NCI-H2107 treated with DMSO at 0.1 percent for 48 hours (cell line): Measurements from ENCODE around the gene SPIN4.
"Not testable (repeated sequence)": the region's sequence is repeated elsewhere in the genome, so short reads cannot be mapped to it uniquely, and the experiment has no call there.

ENCODE experiments used
- DNase-seq: peaks from one replicate; lab custom pipeline; 2025; ENCODE audit not compliant: unreplicated experiment; lab: John Stamatoyannopoulos, UW

The SPIN4 gene

GRCh38 chrX:63350941-63351616 is at the start of gene SPIN4:
TSS of gene SPIN4 (minus strand) at chrX:63351332. CDS start at chrX:63350819, 513 bp downstream.
- DNase-seq, result peak; percentile 90

- DNase-seq, result no peak
Observed at GRCh38 chrX:63400340-63400739, 49.2 kb upstream of the SPIN4 start.

- DNase-seq, result no peak
Observed at GRCh38 chrX:63394872-63395271, 43.7 kb upstream of the SPIN4 start.

GRCh38 chrX:63393094-63393493 is 42.0 kb upstream of the SPIN4 start:
- DNase-seq, result not testable (repeated sequence)

- DNase-seq, result no peak
Observed at GRCh38 chrX:63387411-63387810, 36.3 kb upstream of the SPIN4 start.

GRCh38 chrX:63384263-63384662 is 33.1 kb upstream of the SPIN4 start:
- DNase-seq, result not testable (repeated sequence)

GRCh38 chrX:63373012-63373411 is 21.9 kb upstream of the SPIN4 start:
- DNase-seq, result not testable (repeated sequence)

GRCh38 chrX:63367699-63368098 is 16.6 kb upstream of the SPIN4 start:
- not testable (repeated sequence) for DNase-seq

GRCh38 chrX:63363788-63364187 is 12.7 kb upstream of the SPIN4 start:
- DNase-seq, result no peak

GRCh38 chrX:63361494-63361893 is 10.4 kb upstream of the SPIN4 start:
- no peak for DNase-seq

- DNase-seq, result no peak
Observed at GRCh38 chrX:63354484-63354883, 3.4 kb upstream of the SPIN4 start.

- peak; percentile 58 for DNase-seq
Observed at GRCh38 chrX:63350465-63350877, 661 bp downstream of the SPIN4 start.

- DNase-seq, result peak; percentile 77
Observed at GRCh38 chrX:63349307-63349706, 1.8 kb downstream of the SPIN4 start.

GRCh38 chrX:63330681-63331080 is 20.5 kb downstream of the SPIN4 start:
- DNase-seq, result no peak

GRCh38 chrX:63327788-63328187 is 23.3 kb downstream of the SPIN4 start:
- DNase-seq, result no peak

- no peak for DNase-seq
Observed at GRCh38 chrX:63299596-63299995, 51.5 kb downstream of the SPIN4 start.
